GM18909 (cell line): Measurements from ENCODE around the gene TMEM30B.
"Not testable (repeated sequence)": the region's sequence is repeated elsewhere in the genome, so short reads cannot be mapped to it uniquely, and the experiment has no call there.

Experiments
- ATAC-seq: cut with Tn5 transposase; IDR thresholded peaks from one replicate; pipeline ENCODE4 v1.9.1; 2021; ENCODE audit warnings: mild to moderate bottlenecking; ENCODE audit not compliant: unreplicated experiment, poor library complexity

Gene TMEM30B, protein sequence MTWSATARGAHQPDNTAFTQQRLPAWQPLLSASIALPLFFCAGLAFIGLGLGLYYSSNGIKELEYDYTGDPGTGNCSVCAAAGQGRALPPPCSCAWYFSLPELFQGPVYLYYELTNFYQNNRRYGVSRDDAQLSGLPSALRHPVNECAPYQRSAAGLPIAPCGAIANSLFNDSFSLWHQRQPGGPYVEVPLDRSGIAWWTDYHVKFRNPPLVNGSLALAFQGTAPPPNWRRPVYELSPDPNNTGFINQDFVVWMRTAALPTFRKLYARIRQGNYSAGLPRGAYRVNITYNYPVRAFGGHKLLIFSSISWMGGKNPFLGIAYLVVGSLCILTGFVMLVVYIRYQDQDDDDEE

DNA sequence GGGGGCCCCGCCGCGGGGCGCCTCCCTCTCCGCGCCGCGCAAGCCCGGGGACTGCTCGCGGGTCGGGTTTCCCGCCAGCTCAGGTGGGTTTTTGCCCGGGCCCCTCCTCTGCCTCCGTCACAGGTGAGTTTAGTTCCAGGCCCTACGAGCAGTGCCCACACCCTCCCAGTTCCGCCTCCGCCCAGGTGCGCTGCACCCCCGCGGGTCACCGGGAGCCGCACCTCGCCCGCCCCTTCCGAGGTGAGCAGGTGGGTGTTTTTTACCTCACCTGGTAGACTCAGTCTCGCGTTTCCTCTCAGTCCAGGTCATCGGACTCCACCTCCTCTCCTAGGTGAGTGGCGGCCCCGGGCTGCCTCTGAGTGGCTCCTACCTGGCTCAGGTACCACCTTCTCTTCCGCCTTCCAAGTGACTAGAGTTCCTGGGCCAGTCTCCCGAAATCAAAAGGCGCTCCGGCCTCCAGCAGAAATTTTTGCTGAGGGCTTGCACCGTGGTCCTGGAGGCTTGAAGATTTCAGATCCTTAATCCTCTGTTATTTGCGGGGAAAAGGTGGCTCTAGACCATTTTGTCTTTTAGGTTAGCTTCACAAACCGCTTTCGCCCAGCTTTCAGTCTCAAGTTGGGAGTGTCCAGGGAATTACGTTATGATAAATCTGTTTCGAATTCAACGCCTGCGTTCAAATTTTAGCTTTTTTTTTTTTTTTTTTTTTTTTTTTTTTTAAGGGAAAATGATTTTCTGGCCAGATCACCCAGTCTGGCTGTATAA, at the start of gene TMEM30B:
TSS of gene TMEM30B (minus strand) at position 153 of the 762 bp plus-strand sequence. CDS start 191 bp downstream, outside the sequence.
- no peak for ATAC-seq

DNA sequence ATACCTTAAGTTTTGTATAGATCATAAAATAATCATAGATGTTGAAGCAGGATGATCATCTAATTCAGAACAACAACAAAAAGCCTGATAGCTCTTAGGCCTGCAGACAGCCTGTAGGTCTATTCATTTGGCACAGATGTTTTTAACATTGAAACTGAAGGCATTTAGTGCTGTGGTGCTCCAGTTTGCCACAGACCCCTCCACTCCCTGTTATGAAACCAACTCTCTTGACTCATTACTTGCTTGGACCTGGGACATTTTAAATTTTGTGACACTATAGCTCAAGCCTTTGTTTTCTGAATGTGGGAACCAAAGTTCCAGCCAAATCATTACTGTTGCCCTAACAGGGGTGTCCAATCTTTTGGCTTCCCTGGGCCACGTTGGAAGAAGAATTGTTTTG, 49.4 kb upstream of the TMEM30B start:
- no peak for ATAC-seq

DNA sequence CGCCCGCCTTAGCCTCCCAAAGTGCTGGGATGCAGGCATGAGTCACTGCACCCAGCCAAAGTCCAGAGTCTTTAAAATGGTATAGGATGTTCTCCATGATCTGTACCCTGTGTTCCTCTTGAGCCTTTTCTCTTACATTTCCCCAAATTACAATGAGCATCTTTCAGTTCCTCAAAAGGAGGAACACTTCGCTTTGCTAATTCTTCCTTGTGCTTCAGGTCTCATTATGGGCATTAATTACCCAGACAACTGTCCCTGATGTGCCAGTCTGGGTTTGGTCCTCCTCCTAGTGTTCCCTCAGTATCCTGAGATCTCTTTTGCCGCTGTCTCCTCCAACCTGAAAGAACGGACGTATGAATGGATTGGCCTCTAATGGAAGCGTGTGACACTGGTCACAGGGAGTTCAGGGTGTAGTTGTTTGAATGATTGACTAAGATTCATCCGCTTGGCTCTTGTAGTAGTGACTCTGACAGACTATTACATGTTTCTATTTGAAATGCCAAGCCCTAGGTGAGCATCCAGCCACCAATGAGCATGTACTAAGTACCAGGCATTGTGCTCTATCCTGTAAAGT, 48.4 kb upstream of the TMEM30B start:
- no peak for ATAC-seq

DNA sequence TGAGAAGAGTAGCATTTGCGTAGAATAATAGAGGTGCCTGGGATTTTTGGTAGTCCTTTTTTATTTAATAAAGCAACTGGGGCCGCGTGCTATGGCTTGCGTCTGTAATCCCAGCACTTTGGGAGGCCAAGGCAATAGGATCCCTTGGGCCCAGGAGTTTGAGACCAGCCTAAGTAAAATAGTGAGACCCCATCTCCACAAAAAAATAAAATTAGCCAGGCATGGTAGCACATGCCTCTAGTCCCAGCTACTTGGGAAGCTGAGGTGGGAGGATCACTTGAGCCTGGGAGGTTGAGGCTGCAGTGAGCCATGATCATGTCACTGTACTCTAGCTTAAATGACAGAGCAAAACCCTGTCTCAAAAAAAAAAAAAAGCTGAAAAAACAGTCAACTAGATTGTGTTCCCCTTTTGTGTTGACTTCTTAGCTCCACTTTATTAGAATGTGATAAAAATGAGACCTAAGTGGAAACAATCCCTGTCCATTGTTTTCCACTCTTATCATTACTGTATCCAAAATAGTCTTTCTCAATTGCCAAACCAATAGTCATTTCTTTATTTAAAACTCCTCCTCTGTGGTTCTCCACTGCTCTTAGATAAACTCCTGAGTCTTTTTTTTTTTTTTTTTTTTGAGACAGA, 47.6 kb upstream of the TMEM30B start:
- ATAC-seq, result no peak

DNA sequence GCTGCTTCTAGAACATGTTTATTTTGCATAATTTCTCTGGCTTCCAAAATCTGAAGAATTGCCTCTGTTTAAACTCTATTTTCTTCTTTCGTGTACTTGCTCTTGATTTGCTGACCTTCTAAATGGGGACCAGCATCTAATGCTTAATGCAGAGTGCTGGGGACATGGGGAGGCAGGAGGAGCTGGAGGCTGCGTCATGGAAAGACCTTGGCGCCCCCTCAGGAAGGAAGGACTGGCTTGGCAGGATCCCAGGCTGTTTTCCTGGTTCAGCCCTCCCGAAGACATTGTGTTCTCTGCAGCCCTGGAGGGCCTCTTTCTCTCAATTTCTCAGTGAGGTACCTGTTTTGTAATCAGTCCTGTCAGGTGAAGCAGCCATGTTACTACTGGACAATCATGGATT, 45.7 kb upstream of the TMEM30B start:
- ATAC-seq, result no peak

DNA sequence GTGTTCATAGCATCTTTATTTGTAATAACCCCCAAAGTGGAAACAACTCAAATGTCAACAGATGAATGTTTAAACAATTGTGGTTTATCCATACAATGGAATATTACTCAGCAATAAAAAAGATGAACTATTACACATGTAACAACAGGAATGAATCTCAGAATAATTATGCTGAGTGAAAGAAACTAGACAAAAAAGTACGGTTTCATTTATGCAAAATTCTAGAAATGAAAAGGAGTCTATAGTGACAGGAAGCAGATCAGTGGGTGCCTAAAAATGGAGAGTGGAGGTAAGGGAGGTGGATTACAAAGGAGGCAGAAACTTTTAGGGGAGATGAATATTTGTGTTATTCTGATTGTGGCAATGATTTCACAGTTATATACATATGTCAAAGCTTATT, 45.0 kb upstream of the TMEM30B start:
- no peak for ATAC-seq

DNA sequence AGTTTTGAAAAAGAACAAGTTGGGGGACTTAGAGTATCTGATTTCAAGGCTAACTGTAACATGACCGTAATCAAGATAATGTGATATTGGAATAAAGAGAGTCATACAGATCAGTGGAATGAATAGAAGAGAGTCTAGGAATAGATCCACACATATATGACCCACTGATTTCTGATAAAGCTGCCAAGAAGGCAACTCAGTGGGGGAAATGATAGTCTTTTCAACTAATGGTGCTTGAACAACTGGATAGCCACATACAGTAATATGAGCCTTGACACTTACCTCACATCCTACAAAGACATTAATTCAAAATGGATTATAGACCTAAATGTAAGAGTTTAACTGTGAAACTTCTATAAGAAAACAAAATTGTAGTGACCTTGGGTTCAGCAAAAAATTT, 44.0 kb upstream of the TMEM30B start:
- no peak for ATAC-seq

DNA sequence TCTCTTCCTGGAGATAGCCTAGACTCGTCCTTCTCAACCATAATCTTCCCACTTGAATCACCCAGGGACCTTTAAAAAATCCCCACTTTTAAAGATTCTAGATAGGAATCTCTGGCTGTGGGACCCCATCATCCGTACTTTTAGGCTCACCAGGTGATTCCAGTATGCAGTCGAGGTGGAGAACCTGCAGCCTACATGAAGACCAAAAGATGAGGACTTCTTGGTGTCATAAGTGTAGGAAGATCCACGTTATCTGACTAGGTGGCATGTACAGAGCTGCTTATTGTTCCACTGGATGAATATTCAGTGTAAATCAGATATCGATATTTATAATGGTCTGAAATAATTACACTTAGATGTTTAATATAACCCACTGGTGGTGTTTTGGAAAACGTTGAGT, 42.8 kb upstream of the TMEM30B start:
- ATAC-seq, result no peak

DNA sequence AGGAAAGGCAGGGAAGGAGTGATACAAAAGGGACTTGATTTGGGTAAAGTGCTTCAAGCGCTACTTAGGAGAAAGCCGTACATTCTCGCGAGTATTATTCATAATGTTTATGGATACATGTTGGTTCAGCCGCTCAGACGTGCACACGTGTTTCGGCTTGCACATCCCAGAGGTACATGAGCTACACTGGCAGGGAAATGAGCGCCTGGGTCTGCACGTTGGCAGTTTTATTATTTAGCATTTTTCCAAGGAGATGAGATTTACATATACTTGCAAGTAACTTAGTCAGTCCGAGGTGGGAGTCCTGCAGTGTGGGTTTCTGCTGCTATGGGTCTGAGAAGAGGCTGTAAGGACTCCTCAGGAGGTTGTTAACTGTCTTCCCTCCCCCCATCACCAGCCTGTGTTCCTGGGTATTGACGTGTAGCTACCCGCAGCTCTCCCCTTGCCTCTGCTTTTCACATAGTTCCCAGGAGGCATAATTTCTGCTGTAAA, 41.7 kb upstream of the TMEM30B start:
- no peak for ATAC-seq

DNA sequence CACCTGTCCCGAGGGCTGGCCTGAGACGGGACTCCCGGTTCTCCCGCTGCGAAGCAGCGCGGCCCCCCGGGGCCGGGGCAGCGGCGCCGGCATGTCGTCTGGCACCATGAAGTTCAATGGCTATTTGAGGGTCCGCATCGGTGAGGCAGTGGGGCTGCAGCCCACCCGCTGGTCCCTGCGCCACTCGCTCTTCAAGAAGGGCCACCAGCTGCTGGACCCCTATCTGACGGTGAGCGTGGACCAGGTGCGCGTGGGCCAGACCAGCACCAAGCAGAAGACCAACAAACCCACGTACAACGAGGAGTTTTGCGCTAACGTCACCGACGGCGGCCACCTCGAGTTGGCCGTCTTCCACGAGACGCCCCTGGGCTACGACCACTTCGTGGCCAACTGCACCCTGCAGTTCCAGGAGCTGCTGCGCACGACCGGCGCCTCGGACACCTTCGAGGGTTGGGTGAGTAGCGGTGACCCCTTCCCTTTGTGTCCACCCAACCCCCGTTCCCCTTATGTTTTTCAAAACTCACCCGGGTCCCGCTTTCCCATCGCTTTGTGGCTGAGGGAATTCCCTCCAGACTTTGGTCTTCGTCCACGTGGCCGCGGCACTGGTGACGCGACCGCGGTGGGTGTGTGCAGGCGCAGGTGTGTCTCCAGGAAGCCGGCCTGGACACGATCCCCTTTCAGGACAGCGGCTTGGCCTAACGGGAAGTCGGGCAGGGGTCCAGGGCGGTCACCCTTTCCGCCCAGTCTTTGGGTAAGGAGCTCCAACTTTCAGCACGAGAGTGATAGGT, 41.1 kb upstream of the TMEM30B start:
- ATAC-seq, result no peak

DNA sequence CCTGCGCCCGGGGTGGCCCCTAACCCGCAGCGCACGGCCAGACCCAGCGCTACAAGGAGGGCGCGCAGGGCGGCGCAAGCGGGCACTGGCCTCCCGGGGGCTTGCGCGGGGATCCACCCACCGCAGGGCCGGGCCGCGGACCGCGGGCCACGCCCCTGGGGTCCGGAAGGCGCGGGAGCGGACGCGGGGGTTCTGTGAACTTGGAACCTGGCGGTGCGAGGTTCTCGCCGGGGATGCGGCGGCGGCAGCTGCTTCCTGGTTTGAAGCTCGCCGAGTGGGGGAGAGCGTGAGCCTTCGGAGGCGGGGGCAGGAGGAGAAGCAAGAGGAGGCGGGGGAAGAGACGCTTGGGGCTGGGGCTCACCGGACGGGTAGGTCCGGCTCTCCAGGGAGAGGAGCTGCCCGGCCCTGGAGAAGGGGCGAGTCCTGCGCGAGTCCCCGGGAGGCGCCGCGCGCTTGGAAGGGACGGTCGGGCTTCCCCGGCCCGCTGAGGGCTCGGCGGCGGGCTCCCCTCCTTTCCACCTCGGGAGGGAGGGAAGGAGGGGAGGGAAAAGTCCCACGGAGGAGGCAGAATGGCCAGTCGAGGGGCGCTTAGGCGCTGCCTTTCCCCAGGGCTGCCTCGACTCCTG, 40.4 kb upstream of the TMEM30B start, which contains the start of gene PRKCH:
TSS of gene PRKCH (plus strand) at position 195 of the 626 bp plus-strand sequence. CDS start 523 bp downstream, outside the sequence.
- ATAC-seq, result peak; percentile 59

DNA sequence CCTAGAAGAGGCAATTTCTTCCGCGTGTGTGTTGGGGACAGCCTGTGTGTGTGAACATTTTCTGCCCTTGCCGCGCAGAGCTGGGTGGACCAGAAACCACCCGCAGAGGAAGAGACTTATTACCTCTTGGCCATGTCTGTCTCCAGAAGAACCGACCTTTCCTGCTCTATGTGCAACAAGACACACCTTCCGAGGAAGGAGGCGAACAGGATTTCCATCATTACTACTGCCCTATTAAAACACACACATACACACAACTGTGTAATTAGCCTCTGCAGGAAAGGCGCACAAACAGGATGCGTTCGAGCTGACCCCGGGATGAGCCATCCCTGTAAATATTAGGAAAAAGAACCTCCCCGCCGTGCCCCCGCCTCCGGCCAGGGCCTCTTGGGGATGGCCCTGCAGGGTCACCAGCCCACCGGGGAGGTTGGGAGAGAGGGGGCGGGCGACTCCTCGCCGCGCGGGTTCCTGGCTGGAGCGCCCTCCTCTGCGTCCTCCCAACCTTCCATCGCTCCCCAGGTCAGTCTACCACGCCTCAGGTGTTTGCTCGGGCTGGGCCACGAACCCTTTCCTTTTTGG, 39.8 kb upstream of the TMEM30B start:
- no peak for ATAC-seq

DNA sequence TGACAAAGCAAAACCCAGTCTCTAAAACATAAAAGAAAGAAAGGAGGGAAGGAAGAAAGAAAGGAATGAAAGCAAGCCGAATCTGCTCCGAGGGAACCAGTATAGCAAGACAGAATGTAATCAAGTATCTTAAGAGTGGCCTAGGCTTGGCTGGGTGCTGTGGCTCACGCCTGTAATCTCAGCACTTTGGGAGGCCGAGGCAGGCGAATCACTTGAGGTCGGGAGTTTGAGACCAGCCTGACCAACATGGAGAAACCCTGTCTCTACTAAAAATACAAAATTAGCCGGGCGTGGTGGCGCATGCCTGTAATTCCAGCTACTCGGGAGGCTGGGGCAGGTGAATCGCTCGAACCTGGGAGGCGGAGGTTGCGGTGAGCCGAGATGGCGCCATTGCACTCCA, 39.0 kb upstream of the TMEM30B start:
- not testable (repeated sequence) for ATAC-seq

DNA sequence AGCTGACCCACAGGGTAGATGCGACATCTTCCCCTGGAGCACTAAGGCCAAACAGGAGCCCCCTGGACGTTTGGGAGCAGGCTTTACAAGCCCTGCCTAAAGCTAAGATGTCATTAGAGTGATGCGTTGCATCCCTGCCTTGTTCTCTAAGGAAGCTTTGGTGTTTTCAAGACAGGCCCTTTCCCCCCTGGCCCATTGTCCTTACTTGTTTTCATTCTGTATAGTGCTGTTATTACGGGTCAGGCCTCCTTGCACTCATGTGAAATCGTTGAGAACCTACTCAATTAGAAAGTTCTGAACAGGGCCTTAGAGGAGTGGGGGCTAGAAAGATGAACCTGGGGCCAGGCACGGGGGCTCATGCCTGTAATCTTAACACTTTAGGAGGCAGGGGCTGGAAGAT, 38.6 kb upstream of the TMEM30B start:
- ATAC-seq, result no peak

DNA sequence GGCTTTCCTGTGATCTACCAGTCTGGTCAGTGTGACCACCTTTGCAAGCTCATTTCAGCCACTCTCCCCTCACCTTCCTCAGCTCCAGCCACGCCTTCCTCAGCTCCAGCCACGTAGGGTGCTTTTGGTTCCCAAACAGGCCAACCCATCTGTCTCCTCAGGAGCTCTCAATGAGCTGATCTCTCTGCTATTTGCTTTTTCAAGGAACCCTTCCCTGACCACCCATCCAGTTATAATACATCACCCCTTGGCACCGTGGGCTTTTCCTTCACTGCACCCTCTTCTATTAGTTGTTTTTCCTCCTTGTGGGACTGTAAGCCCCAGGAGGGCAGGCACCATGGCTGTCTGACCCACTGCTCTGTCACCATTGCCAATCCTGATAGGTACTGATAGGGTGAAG, 37.9 kb upstream of the TMEM30B start:
- ATAC-seq, result no peak

DNA sequence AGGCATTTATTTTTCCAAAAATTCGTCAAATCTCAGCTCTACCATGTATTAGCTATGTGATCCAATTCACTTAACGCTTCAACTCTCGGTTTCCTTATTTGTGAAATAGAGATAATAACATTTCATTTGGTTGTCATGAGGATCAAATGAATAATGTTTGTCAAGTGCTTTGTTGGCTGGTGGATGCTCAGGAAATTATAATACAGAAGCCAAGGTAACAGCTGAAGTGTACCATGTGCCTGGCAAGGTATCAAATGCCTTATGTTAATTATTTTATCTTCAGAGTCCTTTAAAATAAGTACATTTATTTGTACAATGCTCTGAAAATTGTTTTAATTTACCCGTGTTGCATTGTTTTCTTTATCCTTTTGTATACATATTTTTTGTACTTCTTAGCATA, 34.2 kb upstream of the TMEM30B start:
- ATAC-seq, result no peak

DNA sequence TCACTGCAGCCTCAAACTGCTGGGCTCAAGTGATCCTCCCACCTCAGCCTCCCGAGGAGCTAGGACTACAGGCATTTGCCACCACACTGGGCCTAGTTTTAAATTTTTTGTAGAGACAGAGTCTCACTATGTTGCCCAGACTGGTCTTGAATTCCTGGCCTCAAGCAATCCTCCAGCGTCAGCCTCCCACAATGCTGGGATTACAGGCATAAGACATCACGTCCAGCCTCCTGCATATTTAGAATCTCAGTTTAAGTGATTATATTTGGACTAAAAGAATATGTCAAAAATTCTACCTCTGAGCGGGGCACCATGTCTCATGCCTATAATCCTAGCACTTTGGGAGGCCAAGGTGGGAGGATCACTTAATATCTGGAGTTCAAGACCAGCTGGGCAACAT, 27.6 kb upstream of the TMEM30B start:
- ATAC-seq, result not testable (repeated sequence)

DNA sequence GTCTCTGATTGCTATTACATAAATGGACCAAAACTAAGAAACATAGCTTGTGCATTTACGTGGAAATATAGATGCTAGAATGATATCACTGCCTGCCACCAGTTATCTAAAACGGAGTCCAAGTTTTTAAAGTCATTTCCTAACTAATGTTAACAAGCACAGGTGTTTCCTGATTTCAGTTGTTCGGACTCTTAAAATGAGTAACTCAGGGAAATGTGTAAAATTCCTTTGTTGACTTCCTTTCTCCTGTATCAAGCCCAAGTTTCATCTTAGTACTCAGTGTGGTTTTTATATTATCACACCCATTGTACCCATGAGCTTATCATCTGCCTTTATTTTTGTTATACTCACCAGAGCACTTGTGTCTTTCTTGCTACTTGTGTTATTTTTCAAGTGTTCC, 27.1 kb upstream of the TMEM30B start:
- no peak for ATAC-seq

DNA sequence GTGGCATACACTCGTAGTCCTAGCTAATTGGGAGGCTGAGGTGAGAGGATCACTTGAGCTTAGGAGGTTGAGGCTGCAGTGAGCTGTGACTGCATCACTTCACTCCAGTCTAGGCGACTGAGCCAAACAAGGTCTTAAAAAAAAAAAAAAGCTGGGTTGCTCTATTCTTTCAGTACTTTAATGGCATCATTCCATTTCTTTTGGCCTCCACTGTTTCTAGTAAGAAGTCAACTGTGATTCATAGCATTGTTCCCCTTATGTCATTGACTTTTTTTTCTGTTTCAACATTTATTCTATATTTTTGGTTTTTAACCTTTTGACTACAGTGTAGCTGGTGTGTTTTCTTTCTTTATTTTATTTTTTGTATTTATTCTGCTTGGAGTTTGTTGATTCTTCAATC, 23.6 kb upstream of the TMEM30B start:
- ATAC-seq, result no peak
